Stimulated activated CD4-positive, alpha-beta T cell treated with anti-CD3 and anti-CD28 coated beads, Interleukin-1b, Interleukin-23, amount 100 ng/mL, for 4 hours (primary cell): ENCODE data around the gene DLEU7.

Experiments used
- DNase-seq, 2 donors: peaks; one replicate each; pipeline ENCODE4 v3.0.0-alpha.2; 2020; ENCODE audit warnings: low read depth in 2 of 2

The DLEU7 gene

DNA sequence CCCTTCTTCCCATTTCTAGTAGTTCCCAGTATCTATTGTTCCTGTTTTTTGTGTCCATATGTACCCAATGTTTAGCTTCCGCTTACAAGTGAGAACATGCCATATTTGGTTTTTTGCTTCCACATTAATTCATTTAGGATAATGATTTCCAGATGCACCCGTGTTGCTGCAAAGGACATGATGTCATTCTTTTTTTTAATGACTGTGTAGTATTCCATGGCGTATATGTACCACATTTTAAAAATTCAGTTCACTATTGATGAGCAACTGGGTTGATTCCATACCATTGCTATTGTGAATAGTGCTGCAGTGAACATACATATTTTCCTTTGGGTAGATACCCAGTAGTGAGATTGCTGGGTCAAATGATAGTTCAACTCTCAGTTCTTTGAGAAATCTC is 50.5 kb downstream of the DLEU7 start:
- no peak for DNase-seq

DNA sequence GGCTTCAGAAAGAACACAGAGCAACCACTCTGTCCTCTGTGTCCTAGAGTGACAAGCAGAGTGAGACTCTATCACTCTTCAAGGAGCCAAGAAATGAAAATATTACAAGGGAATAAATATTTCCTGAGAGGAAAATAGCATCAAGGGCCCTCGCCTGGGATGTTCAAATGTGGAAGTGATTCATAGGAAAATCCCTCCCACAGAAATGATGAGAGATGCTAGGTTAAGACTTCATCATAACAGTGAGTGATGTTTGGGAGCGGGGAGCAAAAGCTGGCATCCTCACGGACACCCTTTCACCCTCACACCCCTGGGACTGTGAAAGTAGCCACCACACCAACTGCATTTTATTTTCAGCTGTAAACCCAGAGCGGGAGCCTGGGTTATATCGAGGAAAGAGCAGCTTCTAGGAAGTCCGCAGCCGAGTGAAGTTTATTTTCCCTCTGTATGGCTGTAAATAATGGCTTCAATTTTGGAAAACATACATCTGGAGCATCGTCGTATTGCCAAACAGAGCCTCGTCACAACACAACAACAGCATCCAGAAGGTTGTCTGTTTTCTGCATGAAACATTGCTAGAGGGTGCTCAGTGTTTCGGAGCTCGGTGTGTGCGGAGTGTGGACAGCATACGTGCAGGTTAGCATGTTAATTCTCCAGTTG is 54.8 kb downstream of the DLEU7 start:
- DNase-seq: no peak

DNA sequence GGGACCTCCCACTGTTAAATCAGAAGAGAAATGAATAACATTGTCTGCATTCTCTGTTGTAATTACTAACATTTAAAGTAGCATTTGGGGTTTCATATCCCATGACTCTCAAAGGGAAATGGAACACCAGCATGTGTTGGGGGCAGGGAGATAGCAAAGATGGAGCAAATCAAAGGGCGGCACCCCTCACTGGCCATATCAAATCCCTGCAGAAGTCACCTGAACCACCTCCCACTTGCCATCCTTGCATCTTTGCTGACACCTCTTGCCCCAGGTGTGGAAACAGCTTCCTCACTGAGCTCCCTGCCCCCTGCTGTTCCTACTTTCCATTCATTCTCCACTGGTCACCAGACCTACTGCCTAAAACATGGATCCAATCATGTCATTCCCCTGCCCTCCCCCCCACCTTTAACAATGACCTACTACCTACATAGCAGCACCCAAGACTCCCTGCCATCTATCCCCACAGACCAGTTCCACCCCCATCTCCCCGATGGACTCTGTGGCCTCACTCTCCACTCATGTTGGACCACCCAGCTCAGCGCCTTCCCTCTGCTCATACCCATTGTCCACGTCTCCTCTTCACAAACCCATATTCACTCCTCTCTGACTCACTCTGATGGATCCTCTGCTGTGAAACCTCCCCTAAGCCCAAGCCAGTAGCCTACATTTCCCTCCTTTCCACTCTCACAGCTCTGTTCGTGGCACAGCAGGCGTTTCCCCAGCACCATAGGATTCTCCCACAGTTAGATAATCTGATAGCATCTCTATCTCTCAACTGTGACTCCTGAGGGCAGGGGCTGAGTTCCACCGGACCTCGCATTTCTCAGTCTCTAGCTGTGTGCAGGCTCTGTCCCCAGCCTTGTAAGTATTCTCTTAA is 55.9 kb downstream of the DLEU7 start:
- no peak for DNase-seq

- no peak for DNase-seq
These were observed 59.7 kb downstream of the DLEU7 start for GRCh38 chr13:50783717-50784290.

GRCh38 chr13:50783066-50783465 is 60.4 kb downstream of the DLEU7 start:
- DNase-seq: no peak

DNA sequence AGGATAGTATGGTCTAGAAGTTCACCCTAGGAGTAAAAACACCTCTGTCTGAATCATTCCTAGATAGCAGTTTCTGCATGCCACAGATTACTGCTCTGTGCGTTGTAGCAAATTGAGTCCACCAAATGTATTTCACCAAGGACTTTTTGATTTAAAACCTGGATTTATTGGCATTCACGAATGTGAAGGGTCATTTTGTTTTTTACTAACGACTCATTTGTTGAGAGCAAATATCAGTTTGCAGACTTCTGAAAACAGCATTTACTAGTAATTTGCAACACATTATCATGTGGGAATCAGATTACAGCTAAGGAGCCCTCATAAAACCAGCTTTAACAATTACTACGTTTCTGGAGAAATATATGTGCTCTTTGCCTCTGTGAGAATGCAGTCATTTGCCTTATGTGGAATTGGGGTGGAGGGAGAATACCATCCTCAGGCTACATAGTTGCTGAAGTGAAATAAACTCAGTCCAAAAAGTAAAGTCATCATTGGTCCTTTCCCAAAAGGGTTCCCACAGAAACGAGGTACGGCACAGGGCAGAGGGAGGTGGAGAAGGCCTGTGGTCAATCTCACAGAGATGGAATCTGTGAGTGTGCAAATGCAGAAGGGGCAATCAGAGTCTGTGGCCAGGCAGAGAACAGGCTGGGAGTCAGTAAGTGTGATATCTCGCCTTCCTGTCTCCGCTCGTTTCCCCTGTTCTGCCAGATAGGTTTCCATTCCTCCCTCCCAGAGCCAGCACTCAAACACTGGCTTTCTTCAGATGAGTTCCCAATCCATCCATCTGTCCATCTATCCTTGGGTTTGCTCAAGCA is 63.1 kb downstream of the DLEU7 start:
- no peak for DNase-seq

GRCh38 chr13:50779443-50780200 is 63.9 kb downstream of the DLEU7 start:
- no peak for DNase-seq
